Mammary epithelial cell (primary cell): ENCODE results near the gene TOPBP1.

Experiments used
- EZH2 ChIP-seq: IDR thresholded peaks from 2 replicates; pipeline ENCODE4 v1.6.1; 2012; ENCODE audit warnings: low read length, inconsistent platforms, borderline replicate concordance
- TF ChIP-seq, protein P1 (sequence below), 2 donors: IDR thresholded peaks in 1 of 2; conservative IDR thresholded peaks in 1 of 2; 2 replicates each; pipeline ENCODE4 v1.5.1; 2011 to 2012; ENCODE audit warnings: inconsistent platforms in 2 of 2, low read length in 2 of 2, mild to moderate bottlenecking in 2 of 2, control low read depth in 1 of 2, low read depth in 1 of 2; ENCODE audit not compliant: insufficient read depth in 1 of 2; ENCODE audit errors: extremely low read depth in 1 of 2

DNA sequence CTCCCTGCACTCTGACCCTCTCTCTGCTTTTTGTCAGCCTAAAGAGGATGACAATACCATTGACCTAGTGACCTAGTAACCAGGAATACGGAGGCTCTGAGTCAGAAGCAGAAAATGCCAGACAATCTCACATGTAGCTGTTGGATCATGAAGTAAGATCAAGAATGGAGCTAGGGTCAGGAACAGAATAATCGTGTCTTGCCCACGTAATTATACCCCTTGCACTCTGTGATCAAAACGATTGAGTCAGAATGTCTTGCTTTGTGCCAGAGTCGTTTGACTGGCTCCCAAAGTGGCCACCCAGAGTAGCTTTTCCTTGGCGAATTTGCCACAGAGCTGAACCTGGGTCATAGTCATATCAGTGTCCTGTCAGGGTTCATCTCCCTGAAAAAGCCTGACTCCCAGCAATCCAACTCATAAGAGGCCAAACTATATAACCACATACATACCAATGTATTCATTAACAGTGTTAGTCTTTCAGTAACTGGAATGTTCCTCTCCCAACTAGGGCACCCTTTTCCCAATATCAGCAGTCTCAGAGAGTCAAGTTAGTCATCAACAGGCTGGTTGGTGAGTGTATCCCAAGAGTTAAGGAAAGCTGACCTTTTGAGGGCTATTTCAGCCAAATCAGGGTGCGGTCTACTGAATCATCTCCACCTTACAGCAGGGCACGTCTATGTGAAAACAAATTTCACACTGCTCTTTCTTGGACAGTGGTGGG is 93.3 kb downstream of the TOPBP1 start:
- TF ChIP-seq, protein P1, sequence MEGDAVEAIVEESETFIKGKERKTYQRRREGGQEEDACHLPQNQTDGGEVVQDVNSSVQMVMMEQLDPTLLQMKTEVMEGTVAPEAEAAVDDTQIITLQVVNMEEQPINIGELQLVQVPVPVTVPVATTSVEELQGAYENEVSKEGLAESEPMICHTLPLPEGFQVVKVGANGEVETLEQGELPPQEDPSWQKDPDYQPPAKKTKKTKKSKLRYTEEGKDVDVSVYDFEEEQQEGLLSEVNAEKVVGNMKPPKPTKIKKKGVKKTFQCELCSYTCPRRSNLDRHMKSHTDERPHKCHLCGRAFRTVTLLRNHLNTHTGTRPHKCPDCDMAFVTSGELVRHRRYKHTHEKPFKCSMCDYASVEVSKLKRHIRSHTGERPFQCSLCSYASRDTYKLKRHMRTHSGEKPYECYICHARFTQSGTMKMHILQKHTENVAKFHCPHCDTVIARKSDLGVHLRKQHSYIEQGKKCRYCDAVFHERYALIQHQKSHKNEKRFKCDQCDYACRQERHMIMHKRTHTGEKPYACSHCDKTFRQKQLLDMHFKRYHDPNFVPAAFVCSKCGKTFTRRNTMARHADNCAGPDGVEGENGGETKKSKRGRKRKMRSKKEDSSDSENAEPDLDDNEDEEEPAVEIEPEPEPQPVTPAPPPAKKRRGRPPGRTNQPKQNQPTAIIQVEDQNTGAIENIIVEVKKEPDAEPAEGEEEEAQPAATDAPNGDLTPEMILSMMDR (conservative IDR thresholded peaks at IDR 0.05 in 1 of 2, IDR thresholded peaks at IDR 0.05 in 1 of 2; ENCODE audit: extremely low read depth in 1 of 2, insufficient read depth in 1 of 2, low read depth in 1 of 2, low read length in 2 of 2) = no peak
- no peak for TF ChIP-seq EZH2
